NCI-H146 (cell line): Measurements from ENCODE around the gene SHROOM2.
A peak's percentile ranks its signal among the peaks of the same experiment; 100 is the strongest.

Experiments used
- DNase-seq: peaks from one replicate; lab custom pipeline; 2025; lab: John Stamatoyannopoulos, UW

Gene SHROOM2

GRCh38 chrX:9862953-9863352 is 76.7 kb downstream of the SHROOM2 start:
- DNase-seq, result no peak

DNA sequence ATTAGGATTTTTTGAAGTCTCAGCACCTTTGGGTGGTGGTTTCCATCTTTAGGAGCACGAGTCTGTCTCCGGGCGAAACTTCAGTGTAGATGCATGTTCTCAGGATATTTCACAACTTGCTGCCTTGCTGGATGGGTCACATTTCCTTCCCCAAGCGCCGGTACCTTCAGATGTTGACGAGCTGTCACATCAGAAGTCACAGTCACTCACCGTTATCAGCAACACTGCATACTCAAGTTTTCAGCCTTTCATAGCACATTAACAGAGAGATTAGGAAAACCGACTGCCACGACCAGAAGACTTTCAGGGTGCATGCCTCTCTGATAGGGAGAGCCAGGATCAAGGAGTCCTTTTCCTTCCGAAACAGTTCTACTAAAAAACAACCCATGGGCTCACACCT is 77.8 kb downstream of the SHROOM2 start:
- no peak for DNase-seq

- DNase-seq, result no peak
Measured at GRCh38 chrX:9865804-9866472, 79.7 kb downstream of the SHROOM2 start.

GRCh38 chrX:9866633-9867032 is 80.4 kb downstream of the SHROOM2 start:
- DNase-seq, result no peak

DNA sequence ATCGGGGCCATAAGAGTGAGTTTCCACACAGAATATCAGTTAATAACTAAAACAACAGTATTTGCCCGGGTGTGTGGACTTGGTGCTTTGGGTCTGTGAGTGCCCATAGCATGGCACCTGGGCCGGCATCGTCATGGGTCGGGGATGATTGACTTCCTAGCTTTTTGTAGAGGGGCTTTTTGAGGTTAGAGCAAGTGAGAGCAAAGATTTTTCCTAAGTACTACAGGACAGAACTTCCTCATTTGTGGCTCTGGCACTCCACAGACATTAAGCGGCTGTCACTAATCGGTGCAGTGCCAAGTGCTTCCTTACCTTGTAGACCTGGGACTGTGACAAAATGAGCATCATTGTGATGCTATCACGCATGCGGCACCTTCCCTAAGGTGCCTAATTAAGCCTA is 81.0 kb downstream of the SHROOM2 start:
- no peak for DNase-seq

GRCh38 chrX:9867753-9868152 is 81.5 kb downstream of the SHROOM2 start:
- no peak for DNase-seq

- no peak for DNase-seq
Measured at GRCh38 chrX:9871701-9872268, 85.6 kb downstream of the SHROOM2 start.

DNA sequence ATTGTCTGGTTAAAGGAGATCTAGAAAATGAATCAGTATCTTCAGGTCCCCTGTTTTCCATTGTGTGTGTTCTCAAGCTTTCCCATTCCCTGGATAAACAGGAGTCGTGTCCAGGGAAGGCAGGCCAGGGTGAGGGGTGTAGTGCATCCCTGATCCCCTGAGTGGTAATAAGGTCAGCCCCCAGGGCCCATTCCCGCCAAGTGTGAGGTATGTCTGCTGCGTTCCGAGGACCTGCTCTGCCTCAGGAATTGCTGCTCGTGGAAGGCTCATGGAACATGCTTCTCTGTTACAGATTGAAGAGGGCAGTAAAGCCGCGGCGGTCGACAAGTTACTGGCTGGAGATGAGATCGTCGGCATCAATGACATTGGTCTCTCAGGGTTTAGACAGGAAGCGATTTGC is 87.1 kb downstream of the SHROOM2 start:
- no peak for DNase-seq

- peak; percentile 13 for DNase-seq
Measured at GRCh38 chrX:9873952-9874351, 87.7 kb downstream of the SHROOM2 start.

DNA sequence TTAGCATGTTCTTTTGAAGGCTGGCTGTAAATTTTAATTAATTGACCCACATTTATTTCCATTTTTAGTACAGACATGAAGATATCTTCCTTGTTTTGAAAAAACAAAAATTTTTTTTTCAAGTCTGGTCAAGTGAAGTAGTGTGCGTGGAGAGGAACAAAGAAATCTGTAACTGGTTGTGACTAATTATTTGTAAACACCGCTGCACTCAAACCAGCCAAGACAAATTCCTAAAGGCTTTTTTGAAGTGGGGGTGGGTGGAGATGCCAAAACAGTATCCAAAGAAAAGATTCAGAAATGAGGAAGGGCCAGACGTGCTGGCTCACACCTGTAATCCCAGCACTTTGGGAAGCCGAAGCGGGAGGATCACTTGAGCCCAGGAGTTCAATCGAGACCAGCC is 88.3 kb downstream of the SHROOM2 start:
- DNase-seq, result no peak

GRCh38 chrX:9875801-9876200 is 89.6 kb downstream of the SHROOM2 start:
- no peak for DNase-seq

DNA sequence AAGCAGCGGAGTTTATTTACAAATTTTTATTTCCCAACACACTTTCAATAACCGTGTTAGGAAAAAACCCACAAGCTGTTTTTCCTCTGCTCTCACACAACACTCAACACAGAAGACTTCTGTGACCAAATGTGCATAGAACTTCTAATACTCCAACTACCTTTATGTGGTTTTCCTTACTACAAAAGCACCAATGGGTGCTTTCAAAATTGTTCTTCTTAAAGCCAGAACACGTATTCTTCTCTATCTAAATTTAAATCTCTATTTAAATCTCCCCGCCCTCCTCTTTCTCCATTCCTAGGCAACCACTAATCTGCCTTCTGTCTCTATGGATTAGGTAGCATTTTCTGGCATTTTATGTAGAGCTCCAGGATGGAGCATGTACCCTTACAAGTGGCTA is 90.0 kb downstream of the SHROOM2 start:
- DNase-seq, result no peak

DNA sequence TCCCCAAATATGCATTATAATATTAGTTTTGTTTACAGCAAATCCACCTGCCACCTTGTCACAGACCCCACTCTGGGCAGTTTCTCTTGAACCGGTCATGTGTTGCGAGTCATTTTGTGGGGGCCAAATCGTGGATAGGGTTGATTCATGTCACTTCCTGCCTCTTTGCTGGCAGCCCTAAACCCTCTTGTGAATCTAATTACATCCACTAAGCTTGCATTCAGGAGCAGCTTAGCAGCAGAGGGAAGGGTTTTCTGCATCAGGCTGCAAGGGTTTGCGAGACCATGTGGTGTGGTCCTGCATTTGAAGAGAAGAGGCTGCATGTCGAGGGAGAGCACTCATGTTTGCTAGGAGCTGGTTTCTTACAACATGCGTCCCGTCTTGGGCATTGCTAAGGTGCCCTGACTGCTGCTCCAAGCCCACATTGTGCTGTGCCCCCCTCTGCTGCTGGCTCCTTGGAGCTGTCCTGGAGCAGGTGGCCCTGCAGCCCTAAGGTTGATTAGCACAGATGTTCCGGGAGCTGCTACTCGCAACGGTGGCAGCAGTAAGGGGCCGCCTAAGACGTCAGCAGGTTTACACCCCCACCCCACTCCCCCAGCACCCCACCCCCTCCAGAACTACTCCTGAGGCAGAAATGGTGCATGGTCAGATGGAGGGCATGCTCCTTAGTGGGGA is 92.1 kb downstream of the SHROOM2 start:
- DNase-seq, result no peak

- DNase-seq, result no peak
Measured at GRCh38 chrX:9880237-9880636, 94.0 kb downstream of the SHROOM2 start.

DNA sequence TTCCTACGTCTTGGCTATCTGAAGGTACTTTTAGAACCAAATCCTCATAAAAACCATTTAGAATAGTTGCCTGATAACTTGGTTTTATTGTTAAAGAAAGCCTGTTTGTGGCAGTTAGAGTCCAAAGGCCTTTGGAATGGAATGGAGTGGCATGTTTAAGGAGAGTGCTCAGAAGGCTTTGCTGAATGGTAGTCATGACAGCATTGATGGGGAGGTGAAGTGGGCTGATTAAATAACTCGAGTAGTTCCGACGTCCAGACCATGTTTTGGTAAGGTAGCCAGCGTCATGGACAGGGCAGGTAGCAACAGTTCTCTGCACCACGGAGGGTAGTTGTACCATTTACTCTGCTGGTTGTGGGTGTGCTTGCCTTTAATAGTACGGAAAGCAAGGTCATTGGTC is 94.6 kb downstream of the SHROOM2 start:
- no peak for DNase-seq

DNA sequence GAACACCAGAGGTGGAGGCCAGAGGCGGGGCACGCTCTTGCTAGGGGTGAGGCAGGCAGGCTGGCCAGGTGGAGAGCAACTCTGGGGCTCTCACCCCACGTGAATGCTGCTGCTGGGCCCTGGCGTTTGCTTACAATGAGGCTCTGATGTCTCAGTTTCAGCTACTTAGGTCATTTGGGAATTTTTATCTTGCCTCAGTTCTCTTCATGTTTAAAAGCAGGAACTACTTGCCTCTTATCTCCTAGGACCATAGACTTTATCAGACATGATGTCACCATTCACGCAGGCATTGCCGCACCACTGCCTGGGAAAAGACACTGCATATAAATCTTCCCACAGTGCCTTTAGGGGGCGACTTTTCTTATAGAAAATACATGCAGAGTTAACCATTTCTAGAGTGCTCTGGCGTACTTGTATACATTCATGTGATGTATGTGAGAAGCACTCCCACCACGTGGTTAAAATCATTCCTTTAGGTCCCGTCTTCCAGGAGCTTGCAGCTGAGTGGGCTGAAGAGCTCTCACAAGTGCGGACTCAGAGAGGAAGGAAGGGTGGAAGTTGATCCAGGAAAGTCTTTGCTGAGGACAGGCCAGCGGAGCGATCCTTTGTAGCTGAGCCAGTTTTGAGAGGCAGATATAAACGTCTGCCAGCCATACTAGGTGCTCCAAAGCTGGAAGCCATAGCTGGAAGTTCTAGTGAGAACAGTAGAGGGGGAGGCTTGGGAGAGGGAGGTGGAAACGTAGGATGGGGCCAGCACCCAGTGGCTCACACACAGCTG is 96.6 kb downstream of the SHROOM2 start:
- DNase-seq, result no peak

- DNase-seq, result no peak
Measured at GRCh38 chrX:9884031-9884779, 98.0 kb downstream of the SHROOM2 start.

GRCh38 chrX:9885150-9885549 is 98.9 kb downstream of the SHROOM2 start:
- DNase-seq, result peak; percentile 57

DNA sequence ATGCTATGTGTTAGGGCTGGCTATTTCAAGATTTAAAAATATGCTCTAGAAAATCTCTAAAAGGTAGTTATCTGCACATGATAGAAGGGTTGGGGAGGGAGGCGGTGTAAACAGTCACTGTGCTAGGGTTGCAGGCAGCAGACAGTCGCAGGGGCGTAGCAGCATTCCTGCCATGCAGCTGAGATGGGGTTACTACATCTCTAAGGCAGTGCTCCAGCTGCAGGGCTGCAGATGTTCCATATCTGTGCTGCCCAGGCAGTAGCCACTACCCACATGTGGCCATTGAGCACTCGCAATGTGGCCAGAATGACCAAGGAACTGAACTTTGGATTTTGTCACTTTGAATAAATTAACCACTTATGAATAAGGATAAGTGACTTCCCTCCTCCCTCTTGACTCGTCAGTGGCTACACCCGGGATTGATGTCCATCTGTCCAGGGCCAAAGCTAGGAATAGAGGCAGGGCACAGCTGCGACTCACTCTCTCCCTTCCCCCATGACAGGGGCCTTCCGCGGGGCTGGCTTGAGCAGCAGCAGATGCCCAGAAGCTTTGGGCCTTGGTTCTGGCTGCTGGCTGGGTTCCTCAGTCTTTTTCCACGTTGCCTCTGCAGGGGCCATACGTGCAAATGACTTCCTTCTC is 101.5 kb downstream of the SHROOM2 start:
- DNase-seq, result no peak

DNA sequence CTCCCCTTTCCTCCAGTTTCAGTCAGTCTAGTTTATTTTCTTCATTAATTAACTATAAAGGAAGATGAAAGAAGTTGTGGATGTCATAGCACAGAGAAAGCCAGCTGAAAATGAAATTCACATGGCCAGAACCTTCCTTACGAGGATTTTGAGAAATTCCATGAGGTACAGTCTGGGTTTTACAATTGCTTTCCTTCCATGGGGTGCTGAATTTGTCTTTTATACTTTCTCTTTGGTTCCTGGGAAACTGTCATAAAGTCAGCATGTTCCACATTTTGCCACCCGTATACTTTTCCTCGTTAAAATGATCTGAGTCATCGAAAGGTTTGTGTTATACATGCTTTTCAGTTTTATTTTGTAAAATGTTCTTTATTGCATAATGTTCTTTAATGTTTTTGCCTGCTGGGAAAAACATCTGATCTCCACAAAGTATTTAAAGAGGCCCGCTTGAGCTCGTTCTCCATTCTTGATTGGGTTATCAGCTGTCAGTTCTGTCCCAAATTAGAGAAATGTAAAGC is 102.8 kb downstream of the SHROOM2 start:
- DNase-seq, result no peak

- DNase-seq, result no peak
Measured at GRCh38 chrX:9890681-9891091, 104.5 kb downstream of the SHROOM2 start.
